Measurements from ENCODE around the gene ITGA6.

GRCh38 chr2:172420216-172420615 is 7.2 kb upstream of the ITGA6 start:
- TF ChIP-seq CTCF (IDR thresholded peaks at IDR 0.05; ENCODE audit: low read depth, low read length, poor library complexity, severe bottlenecking) (no peak), EZH2phosphoT487 (IDR thresholded peaks at IDR 0.05; ENCODE audit: borderline replicate concordance, low read length) (no peak)

Data from DOHH2 (cell line).